Esophagus mucosa (tissue), 1 donor: ENCODE measurements around the gene PARK7. TPM values are rescaled to one million over a fixed set of nuclear protein-coding genes. Genes with fewer than 3 reads are reported as not detected.

ENCODE experiments used
- ATAC-seq: fragments of 200-7000 bp; cut with Tn5 transposase; one replicate; pipeline ENCODE4 v1.9.1; 2020
- total RNA-seq: library from RNA; stranded (reverse); gene quantifications from one replicate; pipeline ENCODE4 v1.2.4, GENCODE V29; 2023
- donor health status: DM: yes; HTN: yes; CAD: no.

Gene PARK7
- total RNA-seq, 1 donor from 2014 or later: 170 TPM

GRCh38 chr1:8025061-8025670 lies 63.7 kb downstream of the PARK7 start:
- peak; percentile 65 for ATAC-seq

- ATAC-seq: peak; percentile 32
Measured at GRCh38 chr1:8025671-8026144, 64.2 kb downstream of the PARK7 start.

GRCh38 chr1:8026153-8026975 lies 64.9 kb downstream of the PARK7 start, which contains the start of gene ERRFI1:
ERRFI1 (minus strand) TSS chr1:8026309; CDS start chr1:8015619, 10,690 bp downstream.
- peak; percentile 92 for ATAC-seq

GRCh38 chr1:8026976-8027747 lies 65.7 kb downstream of the PARK7 start:
- no peak for ATAC-seq

- no peak for ATAC-seq
Measured at GRCh38 chr1:8027748-8028570, 66.4 kb downstream of the PARK7 start.

GRCh38 chr1:8028571-8028910 lies 67.0 kb downstream of the PARK7 start:
- no peak for ATAC-seq

GRCh38 chr1:8031176-8031785 lies 69.8 kb downstream of the PARK7 start:
- ATAC-seq: no peak

- no peak for ATAC-seq
Measured at GRCh38 chr1:8032366-8032910, 70.9 kb downstream of the PARK7 start.

GRCh38 chr1:8033322-8033721 lies 71.8 kb downstream of the PARK7 start:
- ATAC-seq: no peak

Other genes starting within 250 kb of the PARK7 start
- 76.0 TPM for gene VAMP3, start 190.4 kb upstream of the PARK7 start, total RNA-seq
- 12.5 TPM for gene PER3, start 177.4 kb upstream of the PARK7 start, total RNA-seq
- gene UTS2, start 108.6 kb upstream of the PARK7 start, total RNA-seq: not detected
- 0.16 TPM for gene TNFRSF9, start 20.9 kb upstream of the PARK7 start, total RNA-seq
- gene ERRFI1, start 64.6 kb downstream of the PARK7 start, total RNA-seq: 25.4 TPM